ENCODE results near the gene TRIM27.

TRIM27 gene

DNA sequence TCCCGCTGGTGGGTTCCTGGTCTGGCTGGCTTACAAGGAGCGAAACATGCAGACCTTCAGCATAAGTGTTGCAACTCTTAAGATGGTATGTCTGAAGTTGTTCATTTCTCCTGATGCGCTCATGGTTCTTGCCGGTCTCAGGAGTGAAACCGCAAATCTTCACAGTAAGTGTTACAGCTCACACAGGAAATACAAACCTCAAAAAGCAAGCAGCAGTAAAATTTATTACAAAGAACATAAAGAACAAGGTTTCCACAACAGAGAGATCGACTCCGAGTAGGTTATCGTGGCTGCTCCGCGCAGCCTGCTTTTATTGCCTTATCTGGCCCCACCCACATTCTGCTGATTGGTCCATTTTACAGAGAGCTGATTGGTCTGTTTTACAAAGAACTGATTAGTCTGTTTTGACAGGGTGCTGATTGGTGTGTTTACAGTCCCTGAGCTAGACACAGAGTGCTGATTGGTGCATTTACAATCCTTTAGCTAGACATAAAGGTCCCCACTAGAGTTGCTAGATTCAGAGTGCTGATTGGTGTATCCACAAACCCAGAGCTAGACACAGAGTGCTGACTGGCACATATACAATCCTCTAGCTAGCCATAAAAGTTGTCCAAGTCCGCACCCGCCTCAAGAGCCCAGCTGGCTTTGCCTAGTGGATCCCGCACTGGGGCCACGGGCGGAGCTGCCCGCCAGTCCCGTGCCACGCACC lies 39.2 kb downstream of the TRIM27 start:
- Histone ChIP-seq H2AFZ (ENCODE audit: low read depth, low read length) (no peak overlapping the region), H3K79me2 (ENCODE audit: insufficient read depth, low read length) (no peaks in the 10 kb centered on the region), H3K9me3 (ENCODE audit: insufficient read depth, low read length, severe bottlenecking) (no peaks in the 10 kb centered on the region), H3K4me2 (ENCODE audit: insufficient read depth, low read length) (peak overlapping the region; percentile 58), H3K27ac (ENCODE audit: low read length) (peak overlapping the region; percentile 54), H3K36me3 (ENCODE audit: insufficient read depth, low read length) (no peaks in the 10 kb centered on the region), H3K9ac (ENCODE audit: low read depth, low read length) (peak overlapping the region; percentile 25), H3K27me3 (ENCODE audit: insufficient read depth, low read length, poor library complexity) (peaks cover 3% of the 10 kb centered on the region), H4K20me1 (ENCODE audit: insufficient read depth, low read length) (no peaks in the 10 kb centered on the region), H3K4me3 (ENCODE audit: low read depth in 1 of 2, low read length in 2 of 2) (peak overlapping the region in 1 of 2 experiments; percentile 35; a peak in 2 of 4 replicates), H3K4me1 (ENCODE audit: insufficient read depth, low read length) (peaks cover 29% of the 10 kb centered on the region)
- no peak for TF ChIP-seq EZH2 (IDR thresholded peaks at IDR 0.05; ENCODE audit: borderline replicate concordance, low read depth, low read length, severe bottlenecking)
- TF ChIP-seq CTCF (IDR thresholded peaks at IDR 0.05; ENCODE audit: borderline replicate concordance, extremely low read depth, low read length, poor library complexity, severe bottlenecking), result no peak
- ATAC-seq (ENCODE audit: insufficient read depth, low read depth), result peak; percentile 93
- DNase-seq, result peak; percentile 86

GRCh38 chr6:28880894-28881780 lies 42.6 kb downstream of the TRIM27 start:
- no peaks in the 10 kb centered on the region for H3K9me3 ChIP-seq (ENCODE audit: insufficient read depth, low read length, severe bottlenecking)
- H3K4me2 ChIP-seq (ENCODE audit: insufficient read depth, low read length), result no peak overlapping the region
- ATAC-seq (ENCODE audit: insufficient read depth, low read depth) (no peak), DNase-seq (no peak)
- H2AFZ ChIP-seq (ENCODE audit: low read depth, low read length), result no peak overlapping the region
- H4K20me1 ChIP-seq (ENCODE audit: insufficient read depth, low read length), result no peaks in the 10 kb centered on the region
- no peak for TF ChIP-seq CTCF (IDR thresholded peaks at IDR 0.05; ENCODE audit: borderline replicate concordance, extremely low read depth, low read length, poor library complexity, severe bottlenecking)
- no peak for TF ChIP-seq EZH2 (IDR thresholded peaks at IDR 0.05; ENCODE audit: borderline replicate concordance, low read depth, low read length, severe bottlenecking)
- H3K27ac ChIP-seq (ENCODE audit: low read length), result no peak overlapping the region
- no peaks in the 10 kb centered on the region for H3K36me3 ChIP-seq (ENCODE audit: insufficient read depth, low read length)
- H3K4me3 ChIP-seq (ENCODE audit: low read depth in 1 of 2, low read length in 2 of 2), result no peak overlapping the region
- H3K27me3 ChIP-seq (ENCODE audit: insufficient read depth, low read length, poor library complexity), result peaks cover 20% of the 10 kb centered on the region
- H3K79me2 ChIP-seq (ENCODE audit: insufficient read depth, low read length), result no peaks in the 10 kb centered on the region
- H3K4me1 ChIP-seq (ENCODE audit: insufficient read depth, low read length), result peaks cover 39% of the 10 kb centered on the region
- no peak overlapping the region for H3K9ac ChIP-seq (ENCODE audit: low read depth, low read length)

DNA sequence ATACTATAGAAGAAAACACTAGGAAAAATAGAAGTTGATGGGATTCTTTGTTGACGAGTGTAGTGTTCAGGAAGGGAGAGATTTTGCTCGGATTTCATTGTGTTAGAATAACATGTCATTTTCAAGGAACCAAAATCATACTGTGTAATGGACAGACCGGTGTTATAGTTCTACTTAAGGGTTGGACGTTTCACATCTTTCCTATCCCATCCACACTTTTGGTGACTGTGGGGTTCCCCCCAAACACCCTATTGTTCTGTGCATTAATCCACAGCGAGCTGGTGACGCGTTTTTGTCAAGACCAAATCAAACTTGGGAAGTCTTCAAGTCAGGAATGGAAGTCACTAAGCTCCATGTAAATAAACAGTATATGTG lies 43.3 kb downstream of the TRIM27 start:
- H3K9ac ChIP-seq (ENCODE audit: low read depth, low read length), result no peak overlapping the region
- DNase-seq (no peak), ATAC-seq (ENCODE audit: insufficient read depth, low read depth) (no peak)
- no peaks in the 10 kb centered on the region for H3K9me3 ChIP-seq (ENCODE audit: insufficient read depth, low read length, severe bottlenecking)
- TF ChIP-seq CTCF (IDR thresholded peaks at IDR 0.05; ENCODE audit: borderline replicate concordance, extremely low read depth, low read length, poor library complexity, severe bottlenecking) (no peak), EZH2 (IDR thresholded peaks at IDR 0.05; ENCODE audit: borderline replicate concordance, low read depth, low read length, severe bottlenecking) (no peak)
- no peak overlapping the region for H3K4me3 ChIP-seq (ENCODE audit: low read depth in 1 of 2, low read length in 2 of 2)
- H2AFZ ChIP-seq (ENCODE audit: low read depth, low read length), result no peak overlapping the region
- H3K4me1 ChIP-seq (ENCODE audit: insufficient read depth, low read length), result peaks cover 35% of the 10 kb centered on the region
- H3K27me3 ChIP-seq (ENCODE audit: insufficient read depth, low read length, poor library complexity), result peaks cover 20% of the 10 kb centered on the region
- H3K79me2 ChIP-seq (ENCODE audit: insufficient read depth, low read length), result no peaks in the 10 kb centered on the region
- H4K20me1 ChIP-seq (ENCODE audit: insufficient read depth, low read length), result no peaks in the 10 kb centered on the region
- no peaks in the 10 kb centered on the region for H3K36me3 ChIP-seq (ENCODE audit: insufficient read depth, low read length)
- no peak overlapping the region for H3K4me2 ChIP-seq (ENCODE audit: insufficient read depth, low read length)
- no peak overlapping the region for H3K27ac ChIP-seq (ENCODE audit: low read length)
